HEK293 (cell line): ENCODE measurements around the gene MYOD1.

Source experiments
- CTCF ChIA-PET: fragments of 350-600 bp; formaldehyde crosslinking; extraction: SDS; loops from one replicate; lab custom pipeline; 2021; ENCODE audit warnings: antibody characterized with exemption; lab: Yijun Ruan, JAX
- POLR2A ChIA-PET: fragments of 300-600 bp; formaldehyde crosslinking; extraction: SDS; loops from one replicate; lab custom pipeline; 2020; ENCODE audit warnings: antibody characterized with exemption, inconsistent platforms; lab: Yijun Ruan, JAX
- H3K27ac ChIP-seq: fragments of 200-500 bp; sonication (Bioruptor generic); 2 replicates; pipeline ENCODE4 v1.5.1; 2014; ENCODE audit warnings: low read depth, low read length, control low read depth, inconsistent platforms; ENCODE audit errors: extremely low read depth
- H3K36me3 ChIP-seq, 2 experiments: fragments of 200-500 bp in 1 of 2; sonication (Bioruptor generic) in 1 of 2; 1 replicate in 1 of 2; 2 replicates in 1 of 2; pipeline ENCODE4 v1.5.1; 2014 to 2017; ENCODE audit warnings: inconsistent platforms in 2 of 2, low read length in 2 of 2; ENCODE audit not compliant: control insufficient read depth in 2 of 2, insufficient read depth in 1 of 2
- H3K4me1 ChIP-seq: fragments of 200-500 bp; sonication (Bioruptor generic); 2 replicates; pipeline ENCODE4 v1.5.1; 2014; ENCODE audit warnings: mild to moderate bottlenecking, low read length, inconsistent platforms; ENCODE audit not compliant: control insufficient read depth, insufficient read depth
- H3K4me3 ChIP-seq: 2 replicates; pipeline ENCODE4 v1.5.1; 2011; ENCODE audit warnings: low read depth, mild to moderate bottlenecking, control low read depth, low read length, moderate library complexity
- H3K9me3 ChIP-seq: fragments of 200-500 bp; sonication (Bioruptor generic); 2 replicates; pipeline ENCODE4 v1.5.1; 2014; ENCODE audit warnings: low read depth, low read length, inconsistent platforms; ENCODE audit not compliant: control insufficient read depth, insufficient read depth
- KLF17 ChIP-seq: fragments of 450-650 bp; formaldehyde crosslinking; IDR thresholded peaks from 2 replicates; pipeline ENCODE4 v1.5.1; 2016; ENCODE audit warnings: missing biosample characterization, missing genetic modification characterization
- PBX3 ChIP-seq: sonication (generic); formaldehyde crosslinking; IDR thresholded peaks from 2 replicates; pipeline ENCODE4 v1.8.1; 2022; ENCODE audit warnings: mild to moderate bottlenecking, moderate library complexity, missing genetic modification reagents
- ZFP37 ChIP-seq: fragments of 450-650 bp; formaldehyde crosslinking; IDR thresholded peaks from 2 replicates; pipeline ENCODE4 v1.5.1; 2016; ENCODE audit warnings: missing biosample characterization, missing genetic modification characterization
- ZNF624 ChIP-seq: fragments of 450-650 bp; formaldehyde crosslinking; IDR thresholded peaks from 2 replicates; pipeline ENCODE4 v1.5.1; 2017; ENCODE audit warnings: missing biosample characterization, missing genetic modification characterization
- ZNF654 ChIP-seq: fragments of 450-650 bp; formaldehyde crosslinking; IDR thresholded peaks from 2 replicates; pipeline ENCODE4 v1.5.1; 2016; ENCODE audit warnings: low read depth, missing biosample characterization, missing genetic modification characterization
- ZNF677 ChIP-seq: fragments of 450-650 bp; IDR thresholded peaks from 2 replicates; pipeline ENCODE4 v1.5.0; 2018; ENCODE audit warnings: missing biosample characterization, mild to moderate bottlenecking, missing genetic modification characterization, moderate library complexity
- ZNF701 ChIP-seq: fragments of 450-650 bp; formaldehyde crosslinking; IDR thresholded peaks from 2 replicates; pipeline ENCODE4 v1.5.1; 2016; ENCODE audit warnings: missing biosample characterization, missing genetic modification characterization
- ZSCAN18 ChIP-seq: fragments of 450-650 bp; formaldehyde crosslinking; IDR thresholded peaks from 2 replicates; pipeline ENCODE4 v1.5.1; 2016; ENCODE audit warnings: missing biosample characterization, missing genetic modification characterization

The MYOD1 gene

GRCh38 chr11:17770048-17770652 is 50.8 kb downstream of the MYOD1 start:
- Histone ChIP-seq H3K27ac (no peak overlapping the region), H3K36me3 (no peaks in the 10 kb centered on the region), H3K4me3 (no peak overlapping the region), H3K4me1 (no peaks in the 10 kb centered on the region), H3K9me3 (no peaks in the 10 kb centered on the region)
- TF ChIP-seq KLF17 (0 out of 2 replicates have a peak, but pooled peaks have one; percentile 42), ZFP37 (tag by site-specific recombination) (no peak)
- ChIA-PET CTCF (interaction anchor here (1.7 to 3.9 kb wide), 2 partner anchors 11 to 203 kb away, joined by 5 to 15 read pairs; no protein-coding TSS in a partner anchor), POLR2A (no interaction called here)

- Histone ChIP-seq H3K4me1 (no peaks in the 10 kb centered on the region), H3K36me3 (no peaks in the 10 kb centered on the region), H3K9me3 (no peaks in the 10 kb centered on the region), H3K27ac (no peak overlapping the region), H3K4me3 (no peak overlapping the region)
- POLR2A ChIA-PET = no interaction called here
- no peak for TF ChIP-seq ZNF701 (tag by site-specific recombination)
- 0 out of 2 replicates have a peak, but pooled peaks have one; percentile 5 for TF ChIP-seq ZNF654 (tag by site-specific recombination)
- CTCF ChIA-PET = interaction anchor here (1.2 to 3.9 kb wide), 3 partner anchors 12 to 202 kb away, joined by 4 to 15 read pairs (median 9); no protein-coding TSS in a partner anchor
Measured at GRCh38 chr11:17770917-17771316, 51.5 kb downstream of the MYOD1 start.

GRCh38 chr11:17771415-17771814 is 52.0 kb downstream of the MYOD1 start:
- H3K36me3 ChIP-seq = no peaks in the 10 kb centered on the region
- H3K27ac ChIP-seq = no peak overlapping the region
- ChIA-PET POLR2A (no interaction called here), CTCF (interaction anchor here (1.2 to 3.9 kb wide), 3 partner anchors 13 to 202 kb away, joined by 4 to 15 read pairs (median 9); no protein-coding TSS in a partner anchor)
- no peak for TF ChIP-seq ZNF624 (tag by site-specific recombination)
- no peak for TF ChIP-seq ZNF677 (tag by site-specific recombination)
- no peak for TF ChIP-seq PBX3 (CRISPR knock-in tag)
- TF ChIP-seq ZSCAN18 (tag by site-specific recombination) = no peak
- H3K9me3 ChIP-seq = no peaks in the 10 kb centered on the region
- no peaks in the 10 kb centered on the region for H3K4me1 ChIP-seq
- H3K4me3 ChIP-seq = no peak overlapping the region
